GM23338 (cell line): ENCODE results near the gene ATF4. TPM values are rescaled to one million over a fixed set of nuclear protein-coding genes. Genes with fewer than 3 reads are reported as not detected.

Experiments
- ATAC-seq: fragments of 200-7000 bp; cut with Tn5 transposase; 3 replicates; pipeline ENCODE4 v1.9.1; 2020
- DNase-seq: peaks from one replicate; pipeline ENCODE4 v3.0.0-alpha.2; 2015; ENCODE audit warnings: low spot score
- H2AFZ ChIP-seq: fragments of 200-600 bp; sonication (generic); 2 replicates; pipeline ENCODE4 v1.8.0; 2016; ENCODE audit warnings: antibody characterized with exemption, mild to moderate bottlenecking, moderate library complexity
- H3F3A ChIP-seq: fragments of 200-600 bp; sonication (generic); replicated peaks from 2 replicates; pipeline ENCODE4 v1.8.0; 2017; ENCODE audit warnings: antibody characterized with exemption, mixed run types, low read depth
- H3K27ac ChIP-seq: fragments of 200-600 bp; sonication (generic); 2 replicates; pipeline ENCODE4 v1.6.1; 2016; ENCODE audit warnings: low read depth
- H3K27me3 ChIP-seq: fragments of 200-600 bp; sonication (generic); 2 replicates; pipeline ENCODE4 v1.8.0; 2016; ENCODE audit warnings: mild to moderate bottlenecking, mixed run types, moderate library complexity; ENCODE audit not compliant: insufficient read depth
- H3K36me3 ChIP-seq: fragments of 200-600 bp; sonication (generic); 2 replicates; pipeline ENCODE4 v1.8.0; 2016; ENCODE audit warnings: mild to moderate bottlenecking; ENCODE audit not compliant: insufficient read depth
- H3K4me1 ChIP-seq: fragments of 200-600 bp; sonication (generic); 2 replicates; pipeline ENCODE4 v1.8.0; 2016; ENCODE audit warnings: mild to moderate bottlenecking, moderate library complexity; ENCODE audit not compliant: insufficient read depth
- H3K4me2 ChIP-seq: fragments of 200-600 bp; sonication (generic); 2 replicates; pipeline ENCODE4 v1.7.1; 2017; ENCODE audit warnings: mixed run types
- H3K4me3 ChIP-seq: fragments of 200-600 bp; sonication (generic); 2 replicates; pipeline ENCODE4 v1.6.1; 2016; ENCODE audit warnings: mixed run types
- H3K79me2 ChIP-seq: fragments of 200-600 bp; sonication (generic); replicated peaks from 2 replicates; pipeline ENCODE4 v1.8.0; 2017; ENCODE audit warnings: mild to moderate bottlenecking; ENCODE audit not compliant: insufficient read depth
- H3K9me2 ChIP-seq: fragments of 200-600 bp; sonication (generic); 2 replicates; pipeline ENCODE4 v1.8.0; 2017; ENCODE audit not compliant: insufficient read depth
- H4K20me1 ChIP-seq: fragments of 200-600 bp; sonication (generic); replicated peaks from 2 replicates; pipeline ENCODE4 v1.8.0; 2017; ENCODE audit warnings: mild to moderate bottlenecking; ENCODE audit not compliant: insufficient read depth
- H3K27ac Mint-ChIP-seq: 2 replicates; pipeline ENCODE4 v1.8.0; 2020; ENCODE audit warnings: inconsistent platforms, mild to moderate bottlenecking, moderate library complexity, mixed read lengths
- H3K27me3 Mint-ChIP-seq: 3 replicates; pipeline ENCODE4 v1.8.0; 2022; ENCODE audit warnings: low read depth, mild to moderate bottlenecking, moderate library complexity, mixed read lengths, inconsistent platforms; ENCODE audit not compliant: insufficient read depth, poor library complexity
- H3K36me3 Mint-ChIP-seq: 3 replicates; pipeline ENCODE4 v1.8.0; 2021; ENCODE audit warnings: low read depth, mild to moderate bottlenecking, inconsistent platforms, moderate library complexity, mixed read lengths
- H3K4me1 Mint-ChIP-seq: 3 replicates; pipeline ENCODE4 v1.8.0; 2020; ENCODE audit warnings: mild to moderate bottlenecking, inconsistent platforms, mixed read lengths
- H3K4me3 Mint-ChIP-seq: 3 replicates; pipeline ENCODE4 v1.8.0; 2021; ENCODE audit warnings: moderate library complexity, mild to moderate bottlenecking, inconsistent platforms, mixed read lengths
- H3K9me3 Mint-ChIP-seq: 3 replicates; pipeline ENCODE4 v1.8.0; 2020; ENCODE audit warnings: moderate library complexity, mild to moderate bottlenecking, inconsistent platforms, mixed read lengths
- CREB1 ChIP-seq: fragments of 250-450 bp; sonication (Bioruptor Pico); IDR thresholded peaks from 2 replicates; pipeline ENCODE4 v1.5.0; 2020; ENCODE audit warnings: low read depth, mild to moderate bottlenecking, moderate library complexity
- EZH2 ChIP-seq: fragments of 200-600 bp; sonication (generic); IDR thresholded peaks from one replicate; pipeline ENCODE4 v1.8.0; 2017; ENCODE audit warnings: antibody characterized with exemption, mild to moderate bottlenecking, low read depth; ENCODE audit not compliant: unreplicated experiment
- JUNB ChIP-seq: IDR thresholded peaks from one replicate; pipeline ENCODE4 v1.6.1; 2016; ENCODE audit warnings: antibody characterized with exemption; ENCODE audit not compliant: unreplicated experiment
- NANOG ChIP-seq: IDR thresholded peaks from 2 replicates; pipeline ENCODE4 v1.6.1; 2016; ENCODE audit warnings: antibody characterized with exemption, borderline replicate concordance
- STAT1 ChIP-seq: IDR thresholded peaks from one replicate; pipeline ENCODE4 v1.6.1; 2016; ENCODE audit warnings: antibody characterized with exemption; ENCODE audit not compliant: unreplicated experiment
- ZNF114 ChIP-seq: fragments of 250-450 bp; sonication (Bioruptor Pico); IDR thresholded peaks from 2 replicates; pipeline ENCODE4 v1.5.0; 2020; ENCODE audit warnings: mild to moderate bottlenecking, moderate library complexity
- ZNF331 ChIP-seq: fragments of 250-450 bp; sonication (Bioruptor Pico); IDR thresholded peaks from 2 replicates; pipeline ENCODE4 v1.5.0; 2020; ENCODE audit warnings: low read depth, mild to moderate bottlenecking, moderate library complexity
- polyA plus RNA-seq: library from polyadenylated mRNA; unstranded; fragments of >200 nt; fragmentation: Nextera tagmentation; extraction: Ambion mirVana; gene quantifications from 2 replicates; pipeline ENCODE4 v1.2.1, GENCODE V29; 2016
- total RNA-seq: library from RNA; depleted of rRNA; stranded (reverse); fragments of >200 nt; shearing (Covaris generic); gene quantifications from 2 replicates; pipeline ENCODE4 v1.2.3, GENCODE V29; 2014
- TF ChIP-seq, protein P1 (sequence below), 2 experiments: fragments of 200-600 bp in 1 of 2; sonication (generic) in 1 of 2; conservative IDR thresholded peaks; 2 replicates each; pipeline versions ENCODE4 v1.5.1 to v1.6.1; 2016 to 2017; ENCODE audit warnings: antibody characterized with exemption in 2 of 2, low read depth in 2 of 2, mild to moderate bottlenecking in 2 of 2, moderate library complexity in 1 of 2

ATF4 gene
- total and polyA plus RNA-seq, 2 experiments from 2014 or later: 446 to 553 TPM

DNA sequence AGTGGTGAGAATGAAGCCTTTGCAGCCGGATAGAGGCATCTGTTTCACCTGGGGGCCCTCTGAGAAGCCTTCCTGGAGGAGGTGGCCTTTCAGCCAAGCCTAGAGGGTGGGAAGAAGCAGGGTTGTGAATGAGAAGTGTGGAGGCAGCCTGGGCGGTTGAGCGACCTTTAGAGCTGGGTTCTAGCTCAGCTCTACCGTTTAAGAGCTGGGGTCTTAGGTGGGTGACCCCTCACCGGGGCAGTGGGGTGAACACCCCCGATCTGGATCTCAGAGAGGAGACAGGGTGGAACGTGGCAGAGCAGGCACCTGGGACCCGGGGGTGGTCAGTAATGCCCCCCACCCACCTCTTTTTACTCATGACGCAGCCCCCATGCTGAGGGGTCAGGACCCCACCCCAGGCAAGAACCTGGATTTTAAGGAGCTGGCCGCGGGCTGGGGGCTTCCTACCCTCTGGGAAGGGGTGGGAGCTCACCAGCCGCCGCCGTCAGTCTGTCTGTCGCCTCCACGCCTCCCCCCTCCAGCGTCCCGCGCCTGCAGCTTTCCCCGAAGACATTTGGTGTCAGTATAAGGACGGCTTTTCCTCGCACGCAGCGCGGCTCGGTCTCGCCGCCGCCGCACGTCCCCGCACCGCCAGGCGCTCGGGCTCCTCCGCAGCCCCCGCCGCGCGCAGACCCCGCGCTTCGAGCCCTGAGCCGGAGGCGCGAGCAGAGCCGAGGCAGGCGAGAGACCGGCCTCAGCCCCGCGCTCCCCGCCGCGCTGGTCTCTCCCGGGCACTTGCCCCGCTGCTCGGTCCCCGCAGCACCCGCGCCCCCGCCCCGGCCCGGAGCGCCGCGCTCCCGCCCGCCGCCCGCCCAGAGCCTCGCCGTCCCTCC lies 36.8 kb downstream of the ATF4 start:
- Mint-ChIP-seq H3K27ac (no peak overlapping the region), H3K4me1 (peaks cover 22% of the 10 kb centered on the region), H3K9me3 (no peaks in the 10 kb centered on the region), H3K4me3 (peak overlapping the region; percentile 75), H3K27me3 (peaks cover 47% of the 10 kb centered on the region), H3K36me3 (no peaks in the 10 kb centered on the region)
- TF ChIP-seq, protein P1, sequence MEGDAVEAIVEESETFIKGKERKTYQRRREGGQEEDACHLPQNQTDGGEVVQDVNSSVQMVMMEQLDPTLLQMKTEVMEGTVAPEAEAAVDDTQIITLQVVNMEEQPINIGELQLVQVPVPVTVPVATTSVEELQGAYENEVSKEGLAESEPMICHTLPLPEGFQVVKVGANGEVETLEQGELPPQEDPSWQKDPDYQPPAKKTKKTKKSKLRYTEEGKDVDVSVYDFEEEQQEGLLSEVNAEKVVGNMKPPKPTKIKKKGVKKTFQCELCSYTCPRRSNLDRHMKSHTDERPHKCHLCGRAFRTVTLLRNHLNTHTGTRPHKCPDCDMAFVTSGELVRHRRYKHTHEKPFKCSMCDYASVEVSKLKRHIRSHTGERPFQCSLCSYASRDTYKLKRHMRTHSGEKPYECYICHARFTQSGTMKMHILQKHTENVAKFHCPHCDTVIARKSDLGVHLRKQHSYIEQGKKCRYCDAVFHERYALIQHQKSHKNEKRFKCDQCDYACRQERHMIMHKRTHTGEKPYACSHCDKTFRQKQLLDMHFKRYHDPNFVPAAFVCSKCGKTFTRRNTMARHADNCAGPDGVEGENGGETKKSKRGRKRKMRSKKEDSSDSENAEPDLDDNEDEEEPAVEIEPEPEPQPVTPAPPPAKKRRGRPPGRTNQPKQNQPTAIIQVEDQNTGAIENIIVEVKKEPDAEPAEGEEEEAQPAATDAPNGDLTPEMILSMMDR (conservative IDR thresholded peaks at IDR 0.05; ENCODE audit: low read depth in 2 of 2): peak in 1 of 2 experiments; percentile 32; a peak in 2 of 4 replicates
- peak; percentile 28 for TF ChIP-seq EZH2
- no peak for TF ChIP-seq CREB1 (CRISPR knock-in tag)
- Histone ChIP-seq H3K27me3 (peaks cover 46% of the 10 kb centered on the region), H4K20me1 (peaks cover 11% of the 10 kb centered on the region; the same call in 1 of the 2 replicates), H3K4me1 (no peaks in the 10 kb centered on the region; the same call in 1 of the 2 replicates), H3K27ac (no peak overlapping the region), H3F3A (0 out of 2 replicates have a peak, but pooled peaks cover 3% of the 10 kb centered on the region), H2AFZ (no peak overlapping the region), H3K79me2 (no peaks in the 10 kb centered on the region), H3K9me2 (no peaks in the 10 kb centered on the region), H3K4me2 (peak overlapping the region; percentile 75), H3K4me3 (peak overlapping the region; percentile 52), H3K36me3 (no peaks in the 10 kb centered on the region)
- DNase-seq: peak; percentile 57
- ATAC-seq: peak; percentile 19

DNA sequence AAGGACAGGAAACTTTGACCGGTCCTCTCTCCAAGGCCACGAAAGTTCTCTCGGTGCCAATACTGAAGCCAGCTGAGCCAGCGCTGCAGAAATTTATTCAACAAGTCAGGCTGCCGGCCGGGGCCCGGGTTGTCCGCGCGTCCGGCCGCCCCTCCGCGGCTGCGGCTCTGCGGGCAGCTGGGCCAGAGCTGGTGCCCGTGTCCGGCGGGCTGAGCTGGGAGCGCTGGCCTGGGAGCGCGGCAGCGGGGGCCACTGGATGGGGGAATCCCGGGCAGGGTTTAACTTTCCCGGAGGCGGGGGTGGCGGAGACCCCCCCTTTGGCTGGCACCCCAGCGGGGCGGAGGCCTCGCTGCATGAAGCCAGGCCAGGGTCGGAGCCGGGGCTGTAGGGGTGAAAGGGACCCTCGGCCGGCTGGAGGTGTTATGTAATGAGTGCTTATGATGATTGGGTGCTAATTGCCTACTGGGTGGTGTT lies 37.9 kb downstream of the ATF4 start:
- H2AFZ ChIP-seq: no peak overlapping the region
- no peak for TF ChIP-seq ZNF331
- no peak for TF ChIP-seq ZNF114
- no peak for TF ChIP-seq JUNB
- no peak for TF ChIP-seq STAT1
- peak; percentile 61 for TF ChIP-seq EZH2
- no peak for TF ChIP-seq NANOG
- H3K4me1 Mint-ChIP-seq: peaks cover 12% of the 10 kb centered on the region
- H4K20me1 ChIP-seq: peaks cover 11% of the 10 kb centered on the region; the same call in 1 of the 2 replicates
- H3K79me2 ChIP-seq: no peaks in the 10 kb centered on the region
- no peaks in the 10 kb centered on the region; the same call in 1 of the 2 replicates for H3K4me1 ChIP-seq
- H3K9me3 Mint-ChIP-seq: no peaks in the 10 kb centered on the region
- H3K36me3 ChIP-seq: no peaks in the 10 kb centered on the region
- H3K4me3 ChIP-seq: peak overlapping the region; percentile 55
- DNase-seq (peak; percentile 40), ATAC-seq (peak; percentile 7; the same call in 2 of the 3 replicates)
- H3F3A ChIP-seq: peaks cover 3% of the 10 kb centered on the region; the same call in 1 of the 2 replicates
- peak overlapping the region; percentile 73 for H3K4me3 Mint-ChIP-seq
- H3K36me3 Mint-ChIP-seq: no peaks in the 10 kb centered on the region
- peaks cover 46% of the 10 kb centered on the region for H3K27me3 ChIP-seq
- peak overlapping the region; percentile 75 for H3K4me2 ChIP-seq
- H3K27ac Mint-ChIP-seq: no peak overlapping the region
- H3K27me3 Mint-ChIP-seq: peaks cover 44% of the 10 kb centered on the region
- H3K27ac ChIP-seq: no peak overlapping the region
- H3K9me2 ChIP-seq: no peaks in the 10 kb centered on the region
